ENCODE results near the gene DIPK1C.
A peak's percentile ranks its signal among the peaks of the same experiment; 100 is the strongest.
"Not testable (repeated sequence)": the region's sequence is repeated elsewhere in the genome, so short reads cannot be mapped to it uniquely, and the experiment has no call there.

DIPK1C gene

DNA sequence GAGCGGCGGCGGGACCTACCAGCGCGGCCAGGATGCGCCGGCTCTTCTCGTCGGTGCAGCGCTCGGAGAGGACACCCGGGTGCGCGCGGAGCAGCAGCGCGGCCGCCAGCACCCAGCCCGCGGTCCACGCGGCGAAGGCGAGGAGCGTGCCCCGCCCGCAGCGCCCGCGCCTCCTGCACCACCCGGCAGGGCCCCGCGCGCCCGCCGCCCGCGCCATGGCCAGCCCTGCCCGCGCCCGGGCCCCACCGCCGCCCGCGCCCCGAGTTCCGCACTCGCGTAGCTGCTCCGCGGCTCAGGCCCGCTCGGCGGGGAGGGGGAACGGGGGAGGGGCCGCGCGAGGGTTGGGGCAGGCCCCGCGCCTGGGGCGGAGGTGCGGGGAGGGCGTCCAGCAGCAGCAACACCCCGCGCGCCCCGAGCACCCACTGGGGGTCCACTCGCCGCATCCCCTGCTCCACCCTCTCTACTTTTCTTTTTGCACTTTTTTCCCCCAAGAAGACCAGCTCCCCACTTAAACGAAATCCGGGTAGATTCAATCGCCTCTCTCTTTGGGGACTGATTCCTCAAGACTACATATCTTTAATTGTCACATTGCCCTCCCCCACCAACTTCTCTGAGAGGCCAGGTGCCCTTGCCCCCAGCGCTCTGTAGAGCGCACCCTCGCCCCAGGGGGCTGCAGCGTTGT lies at the start of gene DIPK1C:
Gene DIPK1C, minus strand, starts transcription at position 266 of the 682 bp plus-strand sequence. Its CDS starts 49 bp downstream, at position 217.
- H3K4me3 ChIP-seq (ENCODE audit: low read depth, low read length) = no peak within 1 kb of the TSS
- no peak for DNase-seq (ENCODE audit: low read depth)

GRCh38 chr18:74506448-74507084 lies 49.5 kb upstream of the DIPK1C start:
- no peak overlapping the region for H3K4me3 ChIP-seq (ENCODE audit: low read depth, low read length)
- peak; percentile 50 for DNase-seq (ENCODE audit: low read depth)

GRCh38 chr18:74505776-74506175 lies 48.7 kb upstream of the DIPK1C start:
- no peak for DNase-seq (ENCODE audit: low read depth)
- no peak overlapping the region for H3K4me3 ChIP-seq (ENCODE audit: low read depth, low read length)

- no peak for DNase-seq (ENCODE audit: low read depth)
- no peak overlapping the region for H3K4me3 ChIP-seq (ENCODE audit: low read depth, low read length)
Measured at GRCh38 chr18:74503137-74503536, 46.0 kb upstream of the DIPK1C start.

DNA sequence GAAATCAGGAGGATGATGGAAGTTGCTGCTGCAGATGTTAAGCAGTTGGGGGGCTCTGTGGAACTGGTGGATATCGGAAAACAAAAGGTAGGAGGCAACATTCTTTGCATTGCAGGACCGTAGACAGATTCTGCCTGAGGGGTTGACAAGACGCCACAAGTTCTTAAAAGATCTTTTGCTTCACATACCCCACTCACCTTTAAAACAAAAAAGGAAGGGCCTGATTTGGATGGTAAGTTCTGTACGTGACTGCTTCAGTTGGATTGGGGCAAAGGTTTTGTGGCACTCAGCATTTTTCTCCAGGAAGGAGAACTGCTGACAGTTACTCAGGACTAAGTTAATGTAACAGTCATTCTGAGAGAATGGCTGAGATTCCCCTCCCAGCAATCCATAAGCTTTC lies 44.3 kb upstream of the DIPK1C start:
- no peak for DNase-seq (ENCODE audit: low read depth)

GRCh38 chr18:74500774-74501173 lies 43.7 kb upstream of the DIPK1C start:
- not testable (repeated sequence) for H3K4me3 ChIP-seq (ENCODE audit: low read depth, low read length); DNase-seq (ENCODE audit: low read depth)

More for the DNA sequence above, 44.3 kb upstream of the DIPK1C start:
- H3K4me3 ChIP-seq (ENCODE audit: low read depth, low read length) = no peak overlapping the region

GRCh38 chr18:74500372-74500771 lies 43.3 kb upstream of the DIPK1C start:
- no peak for DNase-seq (ENCODE audit: low read depth)
- H3K4me3 ChIP-seq (ENCODE audit: low read depth, low read length) = no peak overlapping the region

DNA sequence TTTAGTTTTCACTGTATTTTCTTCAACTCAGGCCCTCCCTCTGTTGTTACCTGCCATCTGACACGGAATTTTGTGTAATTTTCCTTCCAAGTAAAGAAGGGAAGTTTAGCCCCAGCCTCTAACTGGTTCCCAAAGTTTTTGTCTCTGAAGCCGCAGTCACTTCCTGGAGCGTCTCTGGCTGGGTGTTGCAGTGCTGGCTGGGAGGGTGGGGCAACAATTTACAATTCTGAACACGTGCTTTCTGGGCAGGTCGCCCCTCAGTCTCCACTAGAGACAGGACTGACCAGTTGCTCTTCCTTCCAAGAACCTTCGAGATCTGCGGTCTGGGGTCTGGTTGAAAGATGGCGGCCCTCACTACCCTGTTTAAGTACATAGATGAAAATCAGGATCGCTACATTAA lies 42.5 kb upstream of the DIPK1C start:
- peak overlapping the region; percentile 4 for H3K4me3 ChIP-seq (ENCODE audit: low read depth, low read length)
- DNase-seq (ENCODE audit: low read depth) = no peak

- peak overlapping the region; percentile 4 for H3K4me3 ChIP-seq (ENCODE audit: low read depth, low read length)
- no peak for DNase-seq (ENCODE audit: low read depth)
Measured at GRCh38 chr18:74498712-74499627, 41.9 kb upstream of the DIPK1C start.

DNA sequence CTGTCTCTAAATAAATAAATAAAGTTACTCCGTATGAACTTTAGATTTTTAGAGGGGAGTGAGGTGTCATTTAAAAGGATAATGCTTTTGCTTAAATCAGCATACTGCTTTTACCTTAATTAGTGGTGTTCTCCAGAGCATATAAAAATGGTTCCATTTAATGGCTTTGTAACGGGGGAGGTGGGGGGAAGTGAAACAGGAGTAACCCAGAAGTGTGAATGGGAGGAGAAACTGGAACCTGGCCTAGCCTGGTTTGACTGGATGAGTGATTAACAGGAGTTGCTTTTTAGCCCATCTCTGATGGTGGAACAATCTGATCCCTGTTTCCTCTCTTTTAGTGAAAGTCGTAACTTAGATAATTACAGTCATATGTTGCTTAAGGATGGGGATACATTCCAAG lies 40.7 kb upstream of the DIPK1C start:
- DNase-seq (ENCODE audit: low read depth) = no peak
- no peak overlapping the region for H3K4me3 ChIP-seq (ENCODE audit: low read depth, low read length)

- no peak for DNase-seq (ENCODE audit: low read depth)
Measured at GRCh38 chr18:74497324-74497676, 40.2 kb upstream of the DIPK1C start.

GRCh38 chr18:74496508-74497323 lies 39.6 kb upstream of the DIPK1C start:
- no peak for DNase-seq (ENCODE audit: low read depth)
- H3K4me3 ChIP-seq (ENCODE audit: low read depth, low read length) = peak overlapping the region; percentile 80

More at GRCh38 chr18:74497324-74497676, 40.2 kb upstream of the DIPK1C start:
- peak overlapping the region; percentile 80 for H3K4me3 ChIP-seq (ENCODE audit: low read depth, low read length)

DNA sequence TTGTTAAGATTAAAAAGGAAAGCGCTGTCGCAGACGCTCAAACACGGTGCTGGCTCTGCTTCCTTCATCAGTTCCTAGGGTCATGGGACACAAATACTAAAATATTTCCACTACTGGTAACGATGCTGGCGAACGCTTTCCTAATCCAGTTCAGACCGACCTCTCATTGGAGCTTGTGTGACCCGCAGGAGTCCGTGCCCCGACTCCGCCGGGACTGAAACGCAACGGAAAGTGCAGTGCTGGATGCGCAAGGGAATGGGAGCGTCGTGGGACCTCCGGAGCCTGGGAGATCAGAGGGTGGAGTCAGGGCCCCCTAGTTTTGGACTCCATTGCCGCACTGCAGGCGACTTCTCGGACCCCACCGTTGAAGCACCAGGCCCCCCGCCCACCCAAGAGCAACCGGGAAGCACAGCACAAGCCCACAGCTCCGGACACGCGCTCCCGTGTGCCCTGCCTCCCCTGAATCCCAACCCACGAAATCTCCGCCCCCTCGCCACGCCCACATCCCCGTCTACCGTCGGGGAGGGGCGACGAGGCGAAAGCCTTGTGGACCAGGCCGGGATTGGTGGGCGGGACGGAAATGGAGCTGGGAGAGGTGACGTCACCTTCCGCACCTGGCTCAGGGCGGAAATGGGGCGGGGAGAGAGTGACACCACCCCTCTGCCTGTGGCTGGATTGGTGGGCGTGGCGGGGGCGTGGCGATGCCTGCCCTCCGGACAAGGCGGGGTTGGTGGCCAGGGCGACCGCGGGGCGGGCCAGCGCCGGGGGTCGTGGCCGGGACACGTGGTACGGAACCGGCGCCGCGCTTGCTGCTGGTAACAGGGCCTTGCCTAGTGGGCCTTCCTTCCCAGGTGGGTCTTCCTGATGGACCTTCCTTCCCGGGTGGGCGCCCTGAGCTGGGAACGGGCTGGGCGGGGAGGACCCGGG lies 38.7 kb upstream of the DIPK1C start, which contains the start of gene CNDP2:
Gene CNDP2, plus strand, starts transcription at position 783 of the 927 bp plus-strand sequence. CDS start 3,611 bp downstream, outside the sequence.
- DNase-seq (ENCODE audit: low read depth) = peak; percentile 94
- peak within 1 kb of the TSS; percentile 80 for H3K4me3 ChIP-seq (ENCODE audit: low read depth, low read length)

- no peak for DNase-seq (ENCODE audit: low read depth)
- no peak overlapping the region for H3K4me3 ChIP-seq (ENCODE audit: low read depth, low read length)
Measured at GRCh38 chr18:74494514-74494913, 37.4 kb upstream of the DIPK1C start.

DNA sequence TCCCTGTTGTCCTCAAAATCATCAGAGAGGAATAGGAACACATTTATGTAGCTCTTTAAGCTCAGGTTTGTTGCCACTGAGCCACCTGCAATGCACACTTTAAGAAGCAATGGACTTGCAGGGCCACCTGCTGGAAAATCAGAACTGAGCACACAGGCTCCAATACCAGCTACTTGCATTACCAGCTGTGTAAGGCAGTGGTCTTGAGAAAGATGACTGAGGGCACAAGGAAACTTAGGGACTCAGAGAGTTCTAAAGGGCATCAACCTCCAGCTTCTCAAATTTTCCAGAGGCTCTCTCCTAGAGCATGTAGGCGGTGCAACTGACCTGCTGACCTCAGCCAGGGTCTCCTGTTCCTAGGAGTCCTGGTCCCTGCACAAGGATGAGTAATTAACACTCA lies 36.6 kb upstream of the DIPK1C start:
- peak; percentile 31 for DNase-seq (ENCODE audit: low read depth)
- H3K4me3 ChIP-seq (ENCODE audit: low read depth, low read length) = no peak overlapping the region

DNA sequence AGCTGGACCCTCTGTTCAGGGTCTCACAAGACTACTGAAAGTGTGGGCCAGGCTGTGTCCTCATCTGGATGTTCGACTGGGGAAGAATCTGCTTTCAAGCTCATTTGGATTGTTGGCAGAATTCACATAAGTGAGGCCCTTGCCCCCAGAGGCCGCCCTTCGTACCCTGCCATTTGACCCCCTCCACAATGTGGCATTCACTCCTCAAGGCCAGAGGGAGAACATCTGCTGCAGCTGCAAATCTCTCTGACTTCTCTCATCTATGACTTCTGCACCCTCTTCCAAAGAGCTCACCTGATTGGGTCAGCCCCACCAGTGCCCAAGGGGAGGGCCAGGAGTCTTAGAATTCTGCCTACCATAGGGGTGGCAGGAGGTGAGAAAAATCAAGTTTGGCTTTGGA lies 35.2 kb upstream of the DIPK1C start:
- H3K4me3 ChIP-seq (ENCODE audit: low read depth, low read length) = no peak overlapping the region
- DNase-seq (ENCODE audit: low read depth) = no peak

DNA sequence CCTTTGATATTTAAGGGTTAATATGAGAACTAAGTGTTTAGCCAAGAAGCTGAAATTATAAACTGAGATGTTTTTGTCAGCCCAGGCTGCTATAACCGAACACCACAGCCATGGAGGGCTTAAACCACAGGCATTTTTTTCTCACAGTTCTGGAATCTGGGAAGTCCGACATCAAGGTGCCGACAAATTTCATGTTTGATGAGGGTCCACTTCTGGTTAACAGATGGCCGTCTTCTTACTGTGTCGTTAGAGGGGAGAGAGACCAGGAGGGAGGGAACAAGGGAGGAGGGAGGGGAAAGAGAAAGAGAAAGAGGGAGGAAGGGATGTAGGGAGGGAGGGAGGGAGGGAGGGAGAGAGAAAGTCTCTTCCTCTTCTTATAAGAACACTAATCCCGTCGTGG lies 32.6 kb upstream of the DIPK1C start:
- peak overlapping the region; percentile 28 for H3K4me3 ChIP-seq (ENCODE audit: low read depth, low read length)

GRCh38 chr18:74488864-74489263 lies 31.8 kb upstream of the DIPK1C start:
- no peak for DNase-seq (ENCODE audit: low read depth)
- no peak overlapping the region for H3K4me3 ChIP-seq (ENCODE audit: low read depth, low read length)

More for the DNA sequence above, 32.6 kb upstream of the DIPK1C start:
- peak; percentile 53 for DNase-seq (ENCODE audit: low read depth)

All from skeletal muscle cell (primary cell).